GM12873 (cell line): ENCODE data around the gene CFAP74.

Experiments
- TF ChIP-seq, protein P1 (sequence below): IDR thresholded peaks from 2 replicates; pipeline ENCODE4 v1.5.1; 2012; ENCODE audit warnings: low read depth, mild to moderate bottlenecking, moderate library complexity, low read length, control low read depth; ENCODE audit not compliant: insufficient read depth; ENCODE audit errors: missing control alignments

Gene CFAP74

DNA sequence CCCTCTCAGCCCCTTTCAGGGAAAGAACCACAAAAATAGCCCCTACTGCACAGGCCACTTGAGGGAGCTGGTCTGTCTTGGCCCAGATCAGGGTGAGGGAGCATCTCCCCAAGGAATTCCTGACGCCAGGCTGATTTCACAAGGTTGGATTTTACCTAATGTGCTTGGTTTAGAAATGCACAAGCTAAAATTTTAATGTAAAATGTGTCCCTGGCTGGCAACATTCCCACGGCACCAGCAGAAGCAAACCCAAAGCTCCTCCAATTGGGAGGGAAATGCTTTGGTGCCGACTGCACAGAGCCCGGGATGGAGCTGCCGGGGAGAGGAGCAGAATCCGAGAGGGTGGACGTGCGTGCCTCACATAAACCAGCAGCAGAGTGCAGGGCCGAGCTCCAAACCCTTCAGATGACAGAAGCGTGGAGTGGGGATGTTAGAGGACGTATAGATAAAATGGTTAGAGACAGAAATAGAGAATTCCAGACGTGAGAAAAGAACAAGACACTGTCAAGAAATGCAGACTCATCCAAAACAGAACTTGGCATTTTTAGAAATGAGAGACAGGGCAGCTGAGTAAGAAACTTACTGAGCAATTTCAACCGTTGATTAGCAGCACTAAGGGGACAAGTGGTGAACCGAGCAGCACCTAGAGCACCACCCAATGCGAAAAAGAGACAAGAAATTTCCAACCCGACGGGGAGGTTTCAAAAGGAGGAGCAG is 42.9 kb downstream of the CFAP74 start:
- TF ChIP-seq, protein P1, sequence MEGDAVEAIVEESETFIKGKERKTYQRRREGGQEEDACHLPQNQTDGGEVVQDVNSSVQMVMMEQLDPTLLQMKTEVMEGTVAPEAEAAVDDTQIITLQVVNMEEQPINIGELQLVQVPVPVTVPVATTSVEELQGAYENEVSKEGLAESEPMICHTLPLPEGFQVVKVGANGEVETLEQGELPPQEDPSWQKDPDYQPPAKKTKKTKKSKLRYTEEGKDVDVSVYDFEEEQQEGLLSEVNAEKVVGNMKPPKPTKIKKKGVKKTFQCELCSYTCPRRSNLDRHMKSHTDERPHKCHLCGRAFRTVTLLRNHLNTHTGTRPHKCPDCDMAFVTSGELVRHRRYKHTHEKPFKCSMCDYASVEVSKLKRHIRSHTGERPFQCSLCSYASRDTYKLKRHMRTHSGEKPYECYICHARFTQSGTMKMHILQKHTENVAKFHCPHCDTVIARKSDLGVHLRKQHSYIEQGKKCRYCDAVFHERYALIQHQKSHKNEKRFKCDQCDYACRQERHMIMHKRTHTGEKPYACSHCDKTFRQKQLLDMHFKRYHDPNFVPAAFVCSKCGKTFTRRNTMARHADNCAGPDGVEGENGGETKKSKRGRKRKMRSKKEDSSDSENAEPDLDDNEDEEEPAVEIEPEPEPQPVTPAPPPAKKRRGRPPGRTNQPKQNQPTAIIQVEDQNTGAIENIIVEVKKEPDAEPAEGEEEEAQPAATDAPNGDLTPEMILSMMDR = no peak

DNA sequence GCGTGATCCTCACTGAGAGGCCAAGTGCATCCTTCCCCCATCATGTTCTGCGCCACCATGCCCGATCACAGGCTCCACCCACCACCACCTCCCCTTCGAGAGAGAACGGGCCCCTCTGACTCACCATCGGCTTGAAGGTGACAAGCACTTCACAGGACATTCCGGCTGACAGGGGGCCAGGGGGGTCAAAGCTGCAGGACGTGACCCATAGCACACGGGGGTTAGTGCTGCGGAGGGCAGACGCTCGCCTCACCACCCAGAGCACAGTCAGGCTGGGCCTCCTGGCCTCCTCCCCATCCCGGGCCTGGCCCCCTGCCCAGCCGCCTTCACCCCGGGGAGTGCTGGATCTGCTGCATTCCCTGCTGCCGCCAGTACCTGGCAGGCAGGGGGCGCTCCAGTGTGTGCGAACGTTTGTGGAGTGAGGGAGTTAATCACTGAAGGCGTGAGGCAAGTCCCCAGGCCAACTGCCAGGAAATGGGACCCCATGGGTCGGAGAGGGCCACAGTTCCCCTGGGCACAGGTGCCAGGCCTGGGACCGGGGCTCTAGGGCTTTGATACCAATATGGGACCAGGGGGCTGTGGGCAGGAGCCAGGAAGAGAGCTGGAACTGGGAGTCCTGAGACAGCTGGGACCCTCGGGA is 43.6 kb downstream of the CFAP74 start:
- TF ChIP-seq, protein P1 = peak; percentile 75

- TF ChIP-seq, protein P1 = no peak
These were observed 44.1 kb downstream of the CFAP74 start for GRCh38 chr1:1959459-1959839.

DNA sequence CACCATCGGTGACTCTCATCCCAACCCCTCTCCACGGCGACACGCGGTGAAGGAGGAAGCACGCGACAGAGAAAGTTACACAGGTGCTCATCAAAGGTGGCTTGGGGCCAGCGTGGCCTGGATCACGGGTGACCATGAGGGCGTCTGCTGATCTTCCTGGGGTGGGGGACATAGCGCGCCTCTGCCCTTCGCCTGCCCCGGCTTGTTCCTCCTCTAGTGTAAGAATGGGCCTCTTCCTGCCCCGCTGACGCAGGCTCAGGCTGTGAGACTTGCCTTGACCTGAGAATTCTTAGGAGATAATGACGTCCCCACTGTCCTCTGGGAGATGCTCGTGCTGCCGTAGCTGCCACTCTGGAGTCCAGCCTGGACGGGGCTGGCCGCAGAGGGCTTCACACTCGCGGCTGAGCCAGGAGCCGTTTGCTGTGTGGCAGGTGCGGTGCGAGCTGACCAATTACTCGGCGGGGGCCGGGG is 45.5 kb downstream of the CFAP74 start:
- TF ChIP-seq, protein P1 = no peak

DNA sequence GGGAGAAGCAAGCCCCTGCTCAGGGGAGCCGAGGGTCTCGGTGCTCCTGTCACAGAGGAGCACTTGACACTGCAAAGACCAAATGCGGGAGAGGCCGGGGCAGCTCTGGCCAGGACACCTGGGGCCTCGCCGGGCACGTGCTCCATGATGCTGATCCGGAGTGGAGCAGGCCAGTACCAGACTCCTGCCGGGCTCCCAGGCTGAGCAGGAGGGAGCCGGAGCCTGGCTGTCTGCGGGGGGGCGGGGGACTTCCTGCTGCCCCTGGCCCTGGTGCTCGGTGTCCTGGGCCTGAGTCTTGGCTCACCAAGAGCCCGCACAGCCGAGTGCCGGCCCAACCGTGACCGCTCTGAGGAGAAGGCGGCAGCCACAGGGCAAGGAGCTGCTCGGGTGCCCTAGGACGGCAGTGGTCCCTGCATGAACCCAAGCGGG is 46.0 kb downstream of the CFAP74 start:
- TF ChIP-seq, protein P1 = no peak

GRCh38 chr1:1956586-1957532 is 46.7 kb downstream of the CFAP74 start:
- TF ChIP-seq, protein P1 = no peak

DNA sequence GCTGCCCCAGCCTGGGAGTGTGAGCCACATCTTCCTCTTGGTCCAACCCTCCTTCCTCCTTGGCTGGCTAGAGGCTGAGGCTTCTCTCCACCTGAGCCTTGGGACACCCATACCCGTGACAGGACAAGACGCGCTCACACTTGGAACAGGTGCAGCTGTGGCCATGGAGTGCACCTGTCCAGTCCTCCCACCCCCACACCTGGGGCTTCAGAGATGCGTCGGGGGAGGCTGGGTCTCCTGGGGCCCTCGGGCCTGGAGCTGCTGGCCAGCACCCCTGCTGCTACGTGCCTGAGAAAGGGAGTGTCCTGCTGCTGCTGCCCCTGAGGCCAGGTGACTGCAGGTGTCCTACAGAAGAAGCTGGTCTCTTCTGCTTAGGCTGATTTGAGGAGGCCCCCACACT is 47.5 kb downstream of the CFAP74 start:
- TF ChIP-seq, protein P1 = no peak
